ENCODE data around the gene SCAI.
"Not testable (repeated sequence)": the region's sequence is repeated elsewhere in the genome, so short reads cannot be mapped to it uniquely, and the experiment has no call there.

SCAI gene

GRCh38 chr9:125103021-125103420, 40.3 kb downstream of the SCAI start:
- DNase-seq, result no peak

DNA sequence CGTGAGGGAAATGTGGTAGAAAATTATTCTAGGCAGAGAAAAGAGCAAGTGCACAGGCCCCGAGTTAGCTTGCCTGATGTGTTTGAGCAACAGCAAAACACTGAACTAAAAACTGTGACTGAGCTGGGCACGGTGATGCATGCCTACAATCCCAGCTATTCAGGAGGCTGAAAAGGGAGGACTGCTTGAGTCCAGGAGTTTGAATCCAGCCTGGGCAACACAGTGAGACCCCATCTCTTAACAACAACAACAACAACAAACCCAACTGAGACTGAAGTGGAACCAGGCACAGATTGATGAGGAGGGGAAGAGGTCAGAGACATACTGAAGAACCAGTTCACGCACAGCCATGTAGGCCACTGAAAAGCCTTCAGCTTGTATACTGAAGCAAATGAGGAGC, 42.5 kb downstream of the SCAI start:
- DNase-seq, result no peak

DNA sequence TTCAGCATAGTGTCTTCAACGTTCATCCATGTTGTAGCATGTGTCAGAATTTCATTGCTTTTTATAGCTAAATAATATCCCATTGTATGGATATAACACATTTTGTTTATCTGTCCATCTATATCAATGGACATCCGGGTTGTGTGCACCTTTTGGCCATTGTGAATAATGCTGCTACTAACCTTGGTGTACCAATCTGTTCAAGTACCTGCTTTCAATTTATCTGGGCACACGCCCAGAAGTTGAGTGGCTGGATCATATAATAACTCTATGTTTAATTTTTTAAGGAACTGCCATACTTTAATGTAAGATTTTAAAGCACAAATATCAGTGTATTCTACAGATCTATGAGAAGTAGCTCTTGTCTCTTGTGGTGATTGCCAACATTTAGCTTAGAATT, 43.5 kb downstream of the SCAI start:
- no peak for DNase-seq

DNA sequence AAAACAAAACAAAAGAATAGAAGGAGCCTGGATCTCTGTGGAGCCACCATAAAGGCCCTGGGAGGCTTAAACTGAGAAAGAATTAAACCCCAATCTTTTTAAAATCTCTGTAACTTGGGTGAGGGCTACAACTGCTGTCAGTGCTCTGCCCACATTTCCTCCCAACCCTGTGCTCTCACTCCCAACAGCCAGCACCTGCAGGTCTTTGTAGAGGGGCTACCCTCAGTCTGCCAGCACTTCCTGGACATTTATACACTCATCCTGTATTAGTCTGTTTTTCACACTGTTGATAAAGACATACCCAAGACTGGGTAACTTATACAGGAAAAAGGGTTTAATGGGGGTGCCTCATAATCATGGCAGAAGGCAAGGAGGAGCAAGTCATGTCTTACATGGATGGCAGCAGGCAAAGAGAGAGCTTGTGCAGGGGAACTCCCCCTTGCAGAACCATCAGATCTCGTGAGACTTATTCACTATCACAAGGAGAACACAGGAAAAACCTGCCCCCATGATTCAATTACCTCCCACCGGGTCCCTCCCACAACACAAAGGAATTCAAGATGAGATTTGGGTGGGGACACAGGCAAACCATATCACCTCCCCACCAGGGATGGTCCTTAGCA, 47.4 kb downstream of the SCAI start:
- no peak for DNase-seq

DNA sequence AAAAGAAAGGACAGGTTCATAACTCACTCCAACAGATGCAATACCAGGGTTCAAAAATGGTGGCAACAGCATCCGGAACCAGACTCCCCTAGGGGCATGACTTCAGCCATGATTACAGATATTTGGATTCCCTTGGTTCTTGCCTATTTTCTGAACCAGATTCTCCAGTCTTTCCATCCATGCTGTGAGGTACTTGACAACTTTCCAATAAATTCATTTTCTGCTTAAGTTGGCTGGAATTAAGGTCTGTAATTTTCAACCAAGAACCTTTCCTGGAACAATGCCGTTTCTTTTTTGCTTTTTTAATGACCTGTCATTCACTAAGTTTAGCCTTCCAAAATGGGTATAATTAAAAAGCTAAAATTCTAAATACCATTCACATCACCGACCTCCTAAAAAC, 52.2 kb downstream of the SCAI start:
- no peak for DNase-seq

- DNase-seq, result no peak
Observed at GRCh38 chr9:125089331-125089730, 54.0 kb downstream of the SCAI start.

DNA sequence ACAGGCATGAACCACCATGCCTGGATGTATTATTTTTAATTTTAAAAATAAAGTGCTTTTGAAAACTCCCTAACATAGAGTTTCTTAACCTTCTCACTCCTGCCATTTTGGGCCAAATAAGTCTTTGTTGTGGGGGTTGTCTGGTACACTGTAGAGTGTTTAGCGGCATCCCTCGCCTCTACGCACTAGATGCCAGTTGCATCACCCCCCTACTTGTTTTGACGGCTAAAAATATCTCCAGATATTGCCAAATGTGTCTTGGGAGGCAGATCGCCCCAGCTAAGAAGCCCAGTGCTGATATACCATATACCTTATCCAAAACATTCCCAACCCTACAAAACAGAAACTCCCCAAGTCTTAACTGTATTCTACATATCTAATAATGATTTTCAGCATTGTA, 54.6 kb downstream of the SCAI start:
- no peak for DNase-seq

GRCh38 chr9:125085703-125086477, 57.4 kb downstream of the SCAI start:
- no peak for DNase-seq

DNA sequence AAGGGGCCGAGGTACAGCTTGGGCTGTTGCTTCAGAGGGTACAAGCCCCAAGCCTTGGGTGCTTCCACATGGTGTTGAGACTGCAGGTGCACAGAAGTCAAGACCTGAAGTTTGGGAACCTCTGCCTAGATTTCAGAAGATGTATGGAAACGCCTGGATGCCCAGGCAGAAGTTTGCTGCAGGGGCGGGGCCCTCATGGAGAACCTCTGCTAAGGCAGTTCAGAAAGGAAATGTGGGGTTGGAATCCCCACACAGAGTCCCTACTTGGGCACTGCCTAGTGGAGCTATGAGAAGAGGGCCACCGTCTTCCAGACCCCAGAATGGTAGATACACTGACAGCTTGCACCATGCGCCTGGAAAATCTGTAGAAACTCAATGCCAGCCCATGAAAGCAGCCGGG, 61.1 kb downstream of the SCAI start:
- not testable (repeated sequence) for DNase-seq

DNA sequence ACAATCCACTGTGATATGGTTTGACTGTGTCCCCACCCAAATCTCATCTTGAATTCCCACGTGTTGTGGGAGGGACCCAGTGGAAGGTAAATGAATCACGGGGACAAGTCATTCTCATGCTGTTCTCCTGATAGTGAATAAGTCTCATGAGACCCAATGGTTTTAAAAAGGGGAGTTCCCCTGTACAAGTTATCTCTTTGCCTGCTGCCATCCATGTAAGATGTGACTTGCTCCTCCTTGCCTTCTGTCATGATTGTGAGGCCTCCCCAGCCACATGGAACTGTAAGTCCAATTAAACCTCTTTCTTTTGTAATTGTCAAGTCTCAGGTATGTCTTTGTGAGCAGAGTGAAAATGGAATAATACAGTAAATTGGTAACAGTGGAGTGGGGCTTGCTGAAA, 62.5 kb downstream of the SCAI start:
- DNase-seq, result not testable (repeated sequence)

- DNase-seq, result no peak
Observed at GRCh38 chr9:125079931-125080330, 63.4 kb downstream of the SCAI start.

DNA sequence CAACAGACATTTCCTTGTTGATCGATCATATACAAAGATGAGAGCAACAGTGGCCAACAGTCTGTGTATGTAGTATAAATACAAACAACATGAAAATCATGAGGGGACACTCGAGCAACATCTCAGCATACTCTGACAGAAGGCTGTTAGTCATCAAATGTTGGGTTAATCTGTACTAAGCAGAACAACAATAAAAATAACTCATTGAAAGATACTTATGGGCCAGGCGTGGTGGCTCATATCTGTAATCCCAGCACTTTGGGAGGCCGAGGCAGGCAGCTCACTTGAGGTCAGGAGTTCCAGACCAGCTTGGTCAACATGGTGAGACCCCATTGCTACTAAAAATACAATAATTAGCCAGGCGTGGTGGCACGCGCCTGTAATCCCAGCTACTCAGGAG, 67.3 kb downstream of the SCAI start:
- DNase-seq, result no peak

- no peak for DNase-seq
Observed at GRCh38 chr9:125074976-125075375, 68.4 kb downstream of the SCAI start.

DNA sequence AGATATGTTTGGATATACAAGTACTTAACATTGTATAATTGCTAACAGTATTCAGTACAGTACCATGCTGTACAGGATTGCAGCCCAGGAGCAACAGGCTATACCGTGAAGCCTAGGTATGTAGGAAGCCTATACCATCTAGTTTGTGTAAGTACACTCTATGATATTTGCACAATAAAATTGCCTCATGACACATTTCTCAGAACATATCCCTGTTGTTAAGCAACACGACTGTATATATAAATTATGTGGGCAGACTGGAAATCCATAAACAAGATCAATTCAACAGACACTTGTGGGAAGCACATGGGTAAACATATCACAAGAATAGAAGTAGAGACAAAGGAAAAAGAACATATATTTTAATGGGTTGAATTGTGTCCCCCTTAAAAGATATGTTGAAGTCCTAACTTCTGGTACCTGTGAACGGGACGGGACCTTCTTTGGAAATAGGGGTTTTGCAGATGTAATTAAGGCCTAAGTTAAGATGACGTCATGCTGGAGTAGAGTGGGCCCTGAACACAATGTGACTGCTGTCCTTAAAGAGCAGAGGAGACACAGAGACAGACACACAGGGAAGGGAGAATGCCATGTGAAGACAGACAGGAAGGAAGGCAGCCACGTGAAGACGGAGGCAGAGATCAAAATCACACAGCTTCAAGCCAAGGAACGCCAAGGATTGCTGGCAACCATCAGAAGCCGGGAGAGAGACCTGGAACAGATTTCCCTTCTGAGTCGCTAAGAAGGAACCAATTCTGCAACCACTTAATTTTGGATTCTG, 76.3 kb downstream of the SCAI start:
- no peak for DNase-seq

DNA sequence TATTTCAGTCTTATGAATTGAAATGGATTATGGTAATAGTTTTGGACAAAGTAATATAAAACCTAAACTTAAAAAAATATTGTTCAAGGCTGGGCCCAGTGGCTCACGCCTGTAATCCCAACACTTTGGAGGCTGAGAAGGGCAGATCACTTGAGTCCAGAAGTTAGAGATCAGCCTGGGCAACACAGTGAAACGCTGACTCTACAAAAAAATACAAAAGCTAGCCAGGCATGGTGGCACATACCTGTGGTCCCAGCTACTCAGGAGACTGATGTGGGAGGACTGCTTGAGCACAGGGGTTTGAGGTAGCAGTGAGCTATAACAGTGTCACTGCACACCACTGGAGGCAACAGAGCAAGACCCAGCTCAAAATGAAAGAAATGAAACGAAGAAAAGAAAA, 81.9 kb downstream of the SCAI start:
- no peak for DNase-seq

GRCh38 chr9:125049212-125050049, 93.9 kb downstream of the SCAI start:
- no peak for DNase-seq

- no peak for DNase-seq
Observed at GRCh38 chr9:125043631-125044030, 99.7 kb downstream of the SCAI start.

DNA sequence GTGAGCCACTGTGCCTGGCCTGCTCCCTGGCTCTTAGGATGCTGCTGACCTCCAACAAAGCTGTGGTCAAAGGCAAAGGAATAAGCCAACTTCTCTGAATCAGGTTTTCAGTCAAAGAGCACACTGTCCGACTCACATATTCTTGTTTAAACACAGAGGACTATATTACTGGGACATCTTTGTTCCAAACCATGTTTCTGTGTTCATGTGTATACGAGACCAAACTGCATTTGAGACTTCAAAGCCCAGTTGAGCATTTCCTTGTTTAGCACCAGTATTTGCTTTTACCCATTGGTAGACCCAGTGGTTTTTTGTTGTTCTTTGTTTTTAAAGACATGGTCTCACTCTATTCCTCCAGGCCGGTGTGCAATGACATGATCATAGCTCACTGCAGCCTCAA, 100.2 kb downstream of the SCAI start:
- no peak for DNase-seq

GRCh38 chr9:125038166-125038565, 105.2 kb downstream of the SCAI start:
- no peak for DNase-seq

DNA sequence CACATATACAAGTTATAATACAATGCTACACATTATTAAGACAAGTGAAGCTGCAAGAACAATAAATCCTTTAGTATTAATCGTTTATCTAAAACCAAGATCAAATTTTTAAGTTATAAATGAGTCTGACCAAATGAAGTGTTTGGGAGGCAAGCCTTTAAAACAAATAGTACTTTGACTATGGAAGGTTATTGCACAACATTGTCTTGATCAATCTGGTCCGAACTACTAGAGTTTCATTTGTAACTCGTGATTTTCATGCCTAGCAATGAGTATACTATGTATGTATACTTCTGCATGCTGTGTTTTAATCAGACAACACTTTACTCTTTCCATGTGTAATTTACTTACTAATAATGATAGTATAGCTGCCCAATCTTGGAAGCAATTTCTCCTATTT, 115.3 kb downstream of the SCAI start:
- no peak for DNase-seq

DNA sequence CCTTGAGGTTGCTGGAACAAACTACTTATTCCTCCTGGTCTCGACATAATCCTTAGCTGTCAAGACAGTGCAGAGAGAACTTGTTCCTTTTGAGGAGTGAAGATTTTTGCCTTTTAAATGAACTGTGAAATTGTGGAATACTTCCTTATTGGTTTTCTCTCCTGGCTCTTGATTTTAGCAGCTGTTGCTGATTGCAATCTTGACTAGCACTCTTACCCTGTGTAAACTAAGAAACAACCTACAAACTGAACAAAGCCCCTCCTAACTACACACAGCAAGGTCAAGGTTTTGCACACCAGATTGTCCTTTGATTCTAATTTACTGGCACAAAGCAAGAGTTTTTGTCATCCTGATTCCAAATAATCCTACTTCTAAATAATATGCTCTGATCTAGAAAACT, 118.4 kb downstream of the SCAI start:
- no peak for DNase-seq

GRCh38 chr9:125021069-125021468, 122.3 kb downstream of the SCAI start:
- DNase-seq, result no peak

GRCh38 chr9:125015655-125016054, 127.7 kb downstream of the SCAI start:
- not testable (repeated sequence) for DNase-seq
